Type B pancreatic cell (in vitro differentiated cells): ENCODE results near the gene MFF. TPM values are rescaled to one million over a fixed set of nuclear protein-coding genes. Genes with fewer than 3 reads are reported as not detected.

ENCODE experiments used
- DNase-seq: peaks from one replicate; pipeline ENCODE4 v3.0.0; 2021; ENCODE audit warnings: mixed read lengths; ENCODE audit not compliant: unreplicated experiment; ENCODE audit errors: extremely low spot score
- H3K27ac Mint-ChIP-seq: 2 replicates; pipeline ENCODE4 v1.8.0; 2021; ENCODE audit warnings: mild to moderate bottlenecking, mixed read lengths
- H3K27me3 Mint-ChIP-seq: 2 replicates; pipeline ENCODE4 v1.8.0; 2021; ENCODE audit warnings: mixed read lengths
- H3K36me3 Mint-ChIP-seq: 2 replicates; pipeline ENCODE4 v1.8.0; 2021; ENCODE audit warnings: mixed read lengths
- H3K4me1 Mint-ChIP-seq: one replicate; pipeline ENCODE4 v1.8.0; 2021; ENCODE audit warnings: mixed read lengths; ENCODE audit not compliant: unreplicated experiment
- H3K4me3 Mint-ChIP-seq: 2 replicates; pipeline ENCODE4 v1.8.0; 2021; ENCODE audit warnings: mild to moderate bottlenecking, mixed read lengths
- H3K9me3 Mint-ChIP-seq: 2 replicates; pipeline ENCODE4 v1.8.0; 2021; ENCODE audit warnings: mixed read lengths
- total RNA-seq: library from RNA; stranded (reverse); gene quantifications from 2 replicates; pipeline ENCODE4 v1.2.1, GENCODE V29; 2021; ENCODE audit warnings: low replicate concordance
- TF ChIP-seq, protein P1 (sequence below): fragments of 200-600 bp; sonication (generic); conservative IDR thresholded peaks from 2 replicates; pipeline ENCODE4 v1.5.0; 2021; ENCODE audit warnings: antibody characterized with exemption, mild to moderate bottlenecking

The MFF gene
- total RNA-seq, 1 donor from 2014 or later, result 71.3 TPM

DNA sequence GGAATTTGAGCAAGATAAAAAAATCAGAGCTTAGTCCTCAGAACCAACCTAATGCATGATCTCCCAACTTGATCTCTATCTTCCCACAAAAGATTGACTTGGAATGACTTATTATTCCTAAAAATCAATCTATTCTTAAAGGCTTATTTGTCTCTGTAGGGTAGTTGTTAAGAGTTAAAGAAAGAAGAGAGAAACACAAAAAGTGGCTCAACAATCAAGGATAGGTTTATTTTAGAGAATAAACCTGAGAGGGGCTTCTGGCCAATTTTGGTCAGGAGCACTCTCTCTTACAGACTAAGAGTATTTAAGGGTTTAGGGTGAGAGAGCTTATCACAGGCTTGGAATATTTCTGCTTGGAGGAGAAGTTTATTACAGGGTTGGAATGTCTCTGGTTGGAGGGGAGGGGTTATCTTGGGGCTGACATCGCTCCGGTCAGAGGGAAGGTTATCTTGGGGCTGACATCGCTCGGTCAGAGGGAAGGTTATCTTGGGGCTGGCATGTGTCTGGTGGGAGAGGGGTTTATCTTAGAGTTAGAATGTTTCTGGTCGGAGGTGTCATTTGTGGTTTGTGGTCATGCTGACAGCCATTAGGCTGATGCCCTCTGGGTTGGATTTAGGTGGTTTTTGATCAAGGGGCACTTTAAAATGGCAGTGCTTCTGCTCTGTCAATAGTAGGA, 2.4 kb upstream of the MFF start:
- peaks cover 3% of the 10 kb centered on the region for H3K9me3 Mint-ChIP-seq
- no peak for DNase-seq
- no peak overlapping the region for H3K27ac Mint-ChIP-seq
- peaks cover 5% of the 10 kb centered on the region for H3K36me3 Mint-ChIP-seq
- peak overlapping the region; percentile 27 for H3K4me3 Mint-ChIP-seq
- peaks cover 12% of the 10 kb centered on the region for H3K4me1 Mint-ChIP-seq
- no peaks in the 10 kb centered on the region for H3K27me3 Mint-ChIP-seq
- TF ChIP-seq, protein P1, sequence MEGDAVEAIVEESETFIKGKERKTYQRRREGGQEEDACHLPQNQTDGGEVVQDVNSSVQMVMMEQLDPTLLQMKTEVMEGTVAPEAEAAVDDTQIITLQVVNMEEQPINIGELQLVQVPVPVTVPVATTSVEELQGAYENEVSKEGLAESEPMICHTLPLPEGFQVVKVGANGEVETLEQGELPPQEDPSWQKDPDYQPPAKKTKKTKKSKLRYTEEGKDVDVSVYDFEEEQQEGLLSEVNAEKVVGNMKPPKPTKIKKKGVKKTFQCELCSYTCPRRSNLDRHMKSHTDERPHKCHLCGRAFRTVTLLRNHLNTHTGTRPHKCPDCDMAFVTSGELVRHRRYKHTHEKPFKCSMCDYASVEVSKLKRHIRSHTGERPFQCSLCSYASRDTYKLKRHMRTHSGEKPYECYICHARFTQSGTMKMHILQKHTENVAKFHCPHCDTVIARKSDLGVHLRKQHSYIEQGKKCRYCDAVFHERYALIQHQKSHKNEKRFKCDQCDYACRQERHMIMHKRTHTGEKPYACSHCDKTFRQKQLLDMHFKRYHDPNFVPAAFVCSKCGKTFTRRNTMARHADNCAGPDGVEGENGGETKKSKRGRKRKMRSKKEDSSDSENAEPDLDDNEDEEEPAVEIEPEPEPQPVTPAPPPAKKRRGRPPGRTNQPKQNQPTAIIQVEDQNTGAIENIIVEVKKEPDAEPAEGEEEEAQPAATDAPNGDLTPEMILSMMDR, result no peak

DNA sequence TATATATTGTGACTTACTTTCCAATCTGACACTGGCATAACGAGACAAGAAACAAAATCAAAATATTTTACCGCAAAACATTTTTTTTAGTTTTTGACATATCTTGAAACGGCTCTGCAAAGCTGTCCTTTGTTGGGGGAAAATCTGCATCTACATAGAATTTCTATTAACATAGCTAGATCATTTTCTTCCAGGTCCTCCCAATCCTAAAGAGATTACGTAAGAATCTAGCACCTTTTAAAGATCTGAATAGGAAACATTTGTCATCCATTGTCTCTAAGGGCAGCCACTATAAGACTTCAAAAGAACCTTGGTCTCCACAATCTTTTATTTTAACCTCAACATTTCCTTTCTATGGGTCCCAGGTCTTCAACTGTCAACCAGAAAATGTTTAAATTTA, 1.2 kb upstream of the MFF start:
- Mint-ChIP-seq H3K4me1 (peaks cover 12% of the 10 kb centered on the region), H3K27ac (no peak overlapping the region), H3K4me3 (peak overlapping the region; percentile 95), H3K27me3 (no peaks in the 10 kb centered on the region), H3K36me3 (peaks cover 5% of the 10 kb centered on the region), H3K9me3 (no peaks in the 10 kb centered on the region)
- TF ChIP-seq, protein P1, result no peak
- no peak for DNase-seq

DNA sequence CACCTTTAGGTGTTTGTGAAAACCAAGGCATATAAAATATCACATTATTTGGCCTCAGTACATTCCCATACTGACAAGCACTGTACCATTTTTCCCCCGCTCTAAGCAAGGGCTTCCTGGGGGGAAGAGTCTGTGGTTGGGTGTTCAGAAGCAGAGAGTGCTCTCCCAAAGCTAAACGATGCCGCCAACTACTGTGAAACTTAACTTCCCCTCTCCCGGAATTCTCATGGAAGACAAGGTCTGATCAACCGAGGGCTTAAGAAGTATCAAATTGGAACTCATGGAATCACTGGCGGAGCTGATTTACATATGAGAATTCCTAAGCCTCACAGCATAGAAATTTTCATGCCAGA, 433 bp upstream of the MFF start:
- TF ChIP-seq, protein P1, result no peak
- Mint-ChIP-seq H3K9me3 (no peaks in the 10 kb centered on the region), H3K4me3 (peak overlapping the region; percentile 95), H3K27me3 (no peaks in the 10 kb centered on the region), H3K27ac (peak overlapping the region; percentile 94), H3K36me3 (peaks cover 5% of the 10 kb centered on the region), H3K4me1 (peaks cover 12% of the 10 kb centered on the region)
- DNase-seq, result no peak

DNA sequence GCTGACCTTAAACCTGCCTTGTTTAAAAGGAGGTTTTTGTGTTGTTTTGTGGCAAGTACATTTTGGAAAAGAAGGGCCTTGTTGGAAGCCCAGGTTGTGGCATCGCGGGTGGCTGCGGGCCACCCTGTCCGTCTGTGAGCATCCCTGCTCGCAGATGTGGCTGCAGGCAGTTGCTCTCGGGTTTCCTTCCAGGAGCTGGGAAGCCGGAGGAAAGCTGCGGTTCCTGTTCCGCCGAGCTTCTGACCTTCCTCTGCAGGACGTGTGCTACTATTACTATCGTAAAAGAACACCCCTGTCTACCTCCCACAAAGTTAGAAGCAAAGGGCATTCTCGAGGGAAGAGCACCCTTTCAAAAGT, 766 bp downstream of the MFF start:
- DNase-seq, result no peak
- Mint-ChIP-seq H3K36me3 (peaks cover 8% of the 10 kb centered on the region), H3K4me3 (peak overlapping the region; percentile 95), H3K9me3 (no peaks in the 10 kb centered on the region), H3K4me1 (peaks cover 12% of the 10 kb centered on the region), H3K27me3 (no peaks in the 10 kb centered on the region), H3K27ac (peak overlapping the region; percentile 94)
- TF ChIP-seq, protein P1, result no peak

DNA sequence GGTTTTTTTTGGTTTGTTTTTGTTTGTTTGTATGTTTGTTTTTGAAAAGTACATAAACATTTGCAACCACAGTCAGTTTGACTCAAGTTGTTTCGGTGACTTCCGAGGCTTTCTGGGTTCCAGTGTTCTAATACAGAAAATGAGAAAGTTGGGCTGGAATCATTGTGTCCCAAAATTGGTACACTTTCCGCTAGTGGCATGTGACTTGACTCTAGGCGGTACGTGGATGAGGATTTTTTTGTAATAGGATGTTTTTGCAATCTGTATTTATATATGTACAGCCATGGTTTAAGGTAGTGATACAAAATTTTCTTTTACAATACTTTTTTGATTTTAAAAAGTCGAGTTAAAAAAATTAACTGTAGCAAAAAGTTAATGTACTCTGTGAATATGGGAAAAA, 1.7 kb downstream of the MFF start:
- Mint-ChIP-seq H3K27ac (no peak overlapping the region), H3K4me1 (peaks cover 12% of the 10 kb centered on the region), H3K27me3 (no peaks in the 10 kb centered on the region), H3K9me3 (no peaks in the 10 kb centered on the region), H3K4me3 (peak overlapping the region; percentile 95), H3K36me3 (peaks cover 14% of the 10 kb centered on the region)
- DNase-seq, result no peak
- TF ChIP-seq, protein P1, result no peak

DNA sequence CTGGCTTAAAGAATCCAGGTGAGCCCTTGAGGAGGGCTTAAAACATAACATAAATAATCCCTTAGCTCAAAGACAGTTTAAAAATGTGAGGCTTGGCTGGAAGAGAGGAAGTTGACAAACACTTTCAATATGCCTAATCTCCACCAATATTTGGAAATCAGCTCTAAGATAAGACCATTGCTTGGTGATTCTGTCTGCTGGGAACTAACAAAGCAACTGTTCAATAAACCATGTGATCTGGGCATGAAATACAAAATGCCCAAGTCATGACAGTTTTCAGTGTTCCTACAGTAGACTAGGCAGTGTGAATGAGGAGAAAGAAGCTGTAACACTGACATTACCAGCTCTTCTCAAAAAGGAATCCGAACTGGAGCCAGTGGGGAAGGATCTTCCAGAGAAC, 10.7 kb downstream of the MFF start:
- no peak overlapping the region for H3K4me3 Mint-ChIP-seq
- H3K27me3 Mint-ChIP-seq, result no peaks in the 10 kb centered on the region
- H3K4me1 Mint-ChIP-seq, result no peaks in the 10 kb centered on the region
- H3K9me3 Mint-ChIP-seq, result no peaks in the 10 kb centered on the region
- H3K27ac Mint-ChIP-seq, result no peak overlapping the region
- H3K36me3 Mint-ChIP-seq, result peaks cover 49% of the 10 kb centered on the region
- TF ChIP-seq, protein P1, result no peak
- no peak for DNase-seq
